TTC549 (cell line): ENCODE results near the gene GNG5.
"Not testable (repeated sequence)": the region's sequence is repeated elsewhere in the genome, so short reads cannot be mapped to it uniquely, and the experiment has no call there.

ENCODE experiments used
- FAIRE-seq: peaks from 2 replicates; lab custom pipeline; 2012; peaks lifted over from hg19 to GRCh38; lab: Jason Lieb, UNC

The GNG5 gene

DNA sequence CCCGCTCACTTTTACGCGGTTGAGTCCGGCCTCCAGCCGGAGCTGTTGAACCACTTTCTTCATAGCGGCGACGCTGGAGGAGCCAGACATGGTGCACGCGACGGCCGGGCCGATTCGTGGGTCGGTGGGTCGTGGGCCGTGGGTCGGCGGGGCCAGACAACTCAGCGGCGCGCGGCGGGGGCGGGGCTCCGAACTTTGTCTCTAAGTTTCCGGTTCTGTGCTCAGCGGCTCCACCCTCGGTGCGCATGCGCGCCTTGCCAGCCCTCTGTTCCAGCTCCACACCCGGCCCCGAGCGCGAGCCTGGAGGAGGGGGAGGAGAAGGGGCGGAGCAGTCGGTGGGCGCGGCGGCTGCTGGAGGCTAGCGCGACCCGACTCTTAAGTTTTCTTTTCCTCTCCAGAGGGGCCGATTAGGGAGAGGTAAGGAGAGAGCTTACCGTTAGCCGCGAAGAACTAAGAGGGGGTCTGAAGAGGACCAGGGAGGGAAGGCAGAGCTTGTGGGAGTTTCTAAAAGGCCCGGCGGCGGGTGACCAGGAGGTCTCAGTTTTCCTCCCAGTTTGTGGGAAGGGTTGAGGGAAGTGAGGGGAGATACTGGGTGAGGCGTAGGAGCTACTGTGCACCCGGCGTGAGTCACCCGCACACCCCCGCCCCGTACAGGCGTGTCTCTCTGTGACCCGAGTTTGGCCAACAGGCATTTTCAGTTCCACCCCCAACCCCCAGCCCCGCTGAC is at the start of gene GNG5, which contains the start of gene SPATA1:
GNG5 (minus strand) TSS at position 580 of the 727 bp plus-strand sequence; CDS start at position 90, 490 bp downstream.
SPATA1 (plus strand) TSS at position 385 of the 727 bp plus-strand sequence. CDS start 9,974 bp downstream, outside the sequence.
- no peak for FAIRE-seq

DNA sequence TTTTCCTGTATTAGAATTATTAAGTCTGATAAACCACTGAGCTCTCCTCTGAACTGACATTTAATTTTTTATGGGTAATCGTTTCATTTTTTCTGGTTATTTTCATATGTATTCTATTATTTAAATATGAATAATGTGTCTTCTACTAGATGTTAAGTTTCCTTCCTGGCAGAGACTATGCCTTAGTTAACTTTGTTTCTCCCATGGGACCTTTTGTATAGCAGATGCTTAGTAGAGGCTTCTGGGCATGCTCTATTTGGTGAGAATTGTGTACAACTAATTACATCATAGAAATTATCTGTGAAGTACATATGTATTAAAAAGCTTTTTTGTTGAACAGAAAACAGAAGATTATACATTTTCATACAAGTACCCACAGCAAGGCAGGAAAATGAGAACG is 44.4 kb upstream of the GNG5 start:
- no peak for FAIRE-seq

DNA sequence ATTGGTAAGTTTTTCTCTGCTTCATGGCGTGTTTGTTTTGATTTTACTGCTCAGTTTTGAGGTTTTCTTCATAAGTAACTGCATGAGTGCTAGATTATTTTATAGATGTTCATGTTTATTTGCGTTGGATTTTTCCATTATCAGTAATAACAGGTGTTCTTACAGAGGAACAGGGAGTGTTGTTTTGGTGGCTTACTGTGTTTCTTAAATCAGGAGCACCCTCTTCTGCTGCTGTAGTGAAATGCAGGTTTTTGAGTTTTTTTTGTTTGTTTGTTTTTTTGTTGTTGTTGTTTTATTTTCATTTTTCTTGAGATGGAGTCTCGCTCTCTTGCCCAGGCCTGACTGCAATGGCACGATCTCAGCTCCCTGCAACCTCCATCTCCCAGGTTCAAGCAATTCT is 35.3 kb upstream of the GNG5 start:
- FAIRE-seq = no peak

DNA sequence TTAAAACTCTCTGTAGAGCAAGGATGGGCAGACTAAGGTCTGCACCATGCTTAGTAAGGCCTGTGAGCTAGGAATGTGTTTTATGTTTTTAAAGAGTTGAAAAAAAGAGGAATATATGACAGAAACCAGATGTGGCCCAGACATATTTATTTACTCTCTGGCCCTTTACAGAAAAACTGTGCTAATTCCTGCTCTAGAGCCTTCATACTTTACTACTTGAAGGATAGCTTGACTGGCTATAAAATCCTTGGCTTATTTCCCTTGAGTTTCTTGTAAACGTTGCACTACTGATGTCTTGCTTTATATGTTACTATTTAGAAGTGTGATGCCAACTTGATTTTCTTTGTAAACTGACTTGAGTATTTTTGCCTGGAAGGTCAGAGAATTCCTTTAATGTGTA is 34.4 kb upstream of the GNG5 start:
- no peak for FAIRE-seq

DNA sequence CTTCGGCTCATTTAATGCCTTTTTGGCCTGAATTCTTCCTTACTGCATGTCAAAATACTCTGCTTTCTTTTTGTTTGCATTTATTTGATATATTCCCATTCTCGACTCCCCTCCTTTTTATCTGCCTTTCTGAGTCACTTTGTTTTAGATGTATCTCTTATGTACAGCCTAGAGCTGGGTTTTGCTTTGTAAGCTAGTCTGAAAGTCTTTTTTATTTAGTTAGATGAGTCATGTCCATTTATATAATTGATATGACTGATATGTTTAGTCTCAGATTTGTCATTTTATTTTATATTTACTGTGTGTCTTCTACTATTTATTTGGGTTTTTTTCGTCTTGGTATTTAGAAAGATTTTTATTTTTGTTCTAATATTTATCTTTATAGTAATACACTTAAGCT is 33.6 kb upstream of the GNG5 start:
- FAIRE-seq = no peak

DNA sequence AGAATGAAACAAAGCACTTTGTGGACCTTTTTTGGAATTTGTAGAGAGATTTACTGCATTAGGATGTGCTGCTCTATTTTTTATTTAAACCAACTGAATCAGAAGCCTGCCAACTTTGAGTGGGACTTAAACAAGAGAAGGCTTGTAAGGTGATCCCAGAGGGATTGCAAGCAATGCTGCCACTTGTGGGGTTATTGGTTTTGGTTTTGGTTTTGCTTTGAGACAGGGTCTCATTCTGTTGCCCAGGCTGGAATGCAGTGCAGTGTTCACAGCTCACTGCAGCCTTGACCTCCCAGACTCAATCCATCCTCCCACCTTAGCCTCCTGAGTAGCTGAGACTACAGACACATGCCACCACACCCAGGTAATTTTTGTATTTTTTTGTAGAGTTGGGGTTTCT is 32.2 kb upstream of the GNG5 start:
- FAIRE-seq = no peak

DNA sequence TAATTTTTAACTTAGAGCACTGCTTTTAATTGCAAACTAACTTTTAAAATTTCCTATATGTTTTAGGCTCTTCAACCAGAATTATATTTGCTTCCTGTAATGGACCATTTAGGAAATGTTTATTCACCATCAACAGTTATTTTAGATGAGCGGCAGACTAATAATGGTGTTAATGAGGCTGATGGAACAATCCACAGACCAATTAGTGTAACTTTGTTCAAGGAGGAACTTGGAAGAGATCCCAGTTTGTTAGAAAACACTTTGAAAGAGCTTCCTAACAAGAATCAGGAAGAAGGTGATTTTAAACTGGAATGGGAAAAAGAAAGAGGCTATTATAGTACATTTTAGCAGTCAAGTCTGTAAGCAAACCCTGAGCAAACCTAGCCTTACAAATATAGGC is 19.4 kb upstream of the GNG5 start:
- no peak for FAIRE-seq

DNA sequence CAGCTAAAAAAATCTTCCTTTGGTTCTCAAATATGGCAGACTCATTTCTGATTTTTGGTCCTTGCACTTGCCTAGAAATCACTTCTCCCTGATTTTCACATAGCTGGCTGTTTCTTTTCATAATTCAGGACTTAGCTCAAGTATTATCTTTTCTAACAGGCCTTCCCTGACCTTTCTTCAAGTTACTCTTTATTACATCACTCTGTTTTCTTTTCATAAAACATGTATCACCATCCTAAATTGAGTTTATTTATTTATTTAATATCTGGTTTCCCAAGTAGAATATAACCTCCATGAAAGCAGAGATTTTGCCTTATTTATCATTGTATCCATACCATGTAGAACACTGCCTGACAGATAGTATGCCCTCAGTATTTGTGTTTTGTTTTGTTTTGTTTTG is 18.2 kb upstream of the GNG5 start:
- FAIRE-seq = no peak

DNA sequence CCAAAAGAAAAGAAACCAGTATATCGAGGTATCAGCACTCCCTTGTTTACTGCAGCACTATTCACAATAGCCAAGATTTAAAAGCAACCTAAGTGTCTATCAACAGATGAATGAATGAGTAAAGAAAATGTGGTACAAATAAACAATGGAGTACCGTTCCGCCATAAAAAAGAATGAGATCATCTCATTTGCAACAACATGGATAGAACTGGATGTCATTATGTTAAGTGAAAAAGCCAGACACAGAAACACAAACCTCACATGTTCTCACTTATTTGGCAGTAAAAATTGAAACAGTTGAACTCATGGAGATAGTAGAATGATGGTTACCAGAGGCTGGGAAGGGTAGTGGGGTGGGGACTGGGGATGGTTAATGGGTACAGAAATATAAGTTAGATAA is 4.3 kb upstream of the GNG5 start:
- FAIRE-seq = no peak

DNA sequence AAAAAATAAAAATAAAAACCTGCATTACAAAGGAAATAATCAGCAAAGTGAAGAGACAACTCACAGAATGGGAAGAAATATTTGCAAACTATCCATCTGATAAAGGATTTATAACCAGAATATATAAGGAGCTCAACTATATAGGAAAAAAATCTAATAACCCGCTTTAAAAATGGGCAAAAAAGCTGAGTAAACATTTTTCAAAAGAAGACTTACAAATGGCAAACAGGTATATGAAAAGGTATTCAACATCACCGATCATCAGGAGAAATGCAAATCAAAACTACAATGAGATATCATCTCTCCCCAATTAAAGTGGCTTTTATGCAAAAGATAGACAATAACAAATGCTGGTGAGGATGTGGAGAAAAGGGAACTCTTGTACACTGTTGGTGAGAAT is 3.8 kb upstream of the GNG5 start:
- no peak for FAIRE-seq

DNA sequence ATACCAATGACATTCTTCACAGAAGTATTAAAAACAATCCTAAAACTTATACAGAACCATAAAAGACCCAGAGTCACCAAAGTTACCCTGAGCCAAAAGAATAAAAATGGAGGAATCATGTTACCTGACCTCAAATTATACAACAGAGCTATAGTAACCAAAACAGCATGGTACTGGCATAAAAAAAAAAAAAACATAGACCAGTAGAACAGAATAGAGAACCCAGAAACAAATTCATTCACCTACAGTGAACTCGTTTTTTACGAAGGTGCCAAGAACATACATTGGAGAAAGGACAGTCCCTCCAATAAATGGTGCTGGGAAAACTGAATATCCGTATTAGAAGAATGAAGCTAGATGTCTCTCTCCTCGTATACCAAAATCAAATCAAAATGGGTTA is 2.6 kb upstream of the GNG5 start:
- FAIRE-seq = no peak

DNA sequence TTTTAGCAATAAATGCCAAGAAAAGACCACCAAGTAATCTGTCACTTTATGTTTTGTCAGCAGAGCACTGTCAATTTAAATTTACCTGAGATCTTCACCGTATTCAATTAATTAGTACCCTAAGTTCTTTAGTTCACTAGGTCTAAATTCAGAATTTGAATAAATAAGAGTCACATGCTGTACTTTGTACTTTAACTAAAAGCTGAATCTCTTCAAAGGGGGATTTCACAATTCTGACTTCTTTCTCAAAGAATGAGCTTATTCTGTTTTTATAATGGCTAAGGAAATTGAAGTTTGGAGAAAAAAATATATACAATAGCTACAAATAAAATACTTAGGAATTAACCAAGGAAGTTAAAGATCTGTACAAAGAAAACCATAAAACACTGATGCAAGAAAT is 2.1 kb upstream of the GNG5 start:
- FAIRE-seq = no peak

DNA sequence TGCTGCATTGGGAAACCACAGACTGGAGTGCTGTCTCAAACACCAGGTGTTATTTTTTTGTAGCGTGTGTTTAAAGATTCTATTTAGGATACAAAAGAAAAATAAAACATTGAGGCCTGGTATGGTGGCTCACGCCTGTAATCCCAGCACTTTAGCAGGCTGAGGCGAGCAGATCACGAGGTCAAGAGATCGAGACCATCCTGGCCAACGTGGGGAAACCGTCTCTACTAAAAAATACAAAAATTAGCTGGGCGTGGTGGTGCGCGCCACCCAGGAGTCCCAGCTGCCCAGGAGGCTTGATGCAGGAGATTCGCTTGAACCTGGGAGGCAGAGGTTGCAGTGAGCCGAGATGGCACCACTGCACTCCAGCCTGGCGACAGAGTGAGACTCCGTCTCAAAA is 1.5 kb upstream of the GNG5 start:
- FAIRE-seq = not testable (repeated sequence)

DNA sequence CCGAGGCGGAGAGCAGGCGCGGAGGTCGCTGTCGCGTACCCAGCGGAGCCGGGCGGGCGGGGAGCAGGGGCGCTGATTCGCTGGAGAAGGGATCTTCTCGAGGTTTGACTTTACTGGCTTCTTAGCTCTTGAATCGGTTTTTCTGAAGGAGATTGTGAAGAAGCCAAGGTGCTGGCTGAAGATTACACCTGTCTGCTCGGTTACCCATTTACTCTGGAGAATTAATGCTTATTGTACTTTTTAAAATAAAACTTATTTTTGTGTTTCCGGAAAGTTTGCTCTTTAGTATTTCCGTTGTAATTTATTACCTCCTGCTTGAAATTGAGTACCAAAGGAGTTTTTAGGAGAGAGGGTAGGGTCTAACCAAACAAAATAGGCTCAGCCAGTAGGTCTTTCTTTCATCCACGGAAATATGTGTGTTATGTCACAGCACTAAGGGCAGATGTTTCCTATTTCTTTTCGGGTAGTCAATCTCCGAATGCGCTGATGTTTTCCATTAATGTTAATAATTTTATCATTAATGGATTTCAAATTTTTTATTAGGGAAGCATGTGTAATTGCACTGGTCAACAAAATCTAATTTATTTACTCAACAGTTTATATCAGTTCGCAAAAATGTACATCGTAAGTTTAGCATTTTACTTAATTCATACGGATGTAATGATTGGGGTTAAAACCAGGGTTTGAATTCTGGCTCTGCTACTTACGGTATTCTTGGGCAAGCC is 510 bp upstream of the GNG5 start:
- FAIRE-seq = no peak

DNA sequence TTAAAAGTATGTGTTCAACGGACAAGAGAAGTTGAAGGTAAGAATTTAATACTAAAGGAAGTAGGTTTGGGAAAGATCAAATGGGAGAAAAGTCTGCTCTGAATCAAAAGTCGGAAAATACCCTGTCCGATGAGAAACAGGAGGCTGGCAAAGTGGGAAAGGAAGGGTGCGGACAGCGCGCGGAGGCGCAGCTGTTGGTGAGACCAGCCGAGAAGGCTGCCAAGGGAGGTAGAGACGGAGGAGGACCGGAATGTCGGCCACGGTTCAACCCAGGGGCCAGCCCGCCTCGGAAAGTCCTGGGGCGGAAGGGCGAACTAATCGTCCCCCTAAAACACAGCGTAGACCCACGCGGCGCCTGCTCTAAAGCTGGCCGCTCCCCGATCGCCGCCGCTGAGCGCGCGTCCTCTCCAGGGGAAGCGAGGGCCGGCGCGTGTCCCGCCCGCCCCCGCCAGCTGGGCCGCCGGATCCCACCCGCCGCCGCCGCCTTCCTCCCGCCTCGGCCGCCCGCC is 834 bp downstream of the GNG5 start:
- FAIRE-seq = no peak

DNA sequence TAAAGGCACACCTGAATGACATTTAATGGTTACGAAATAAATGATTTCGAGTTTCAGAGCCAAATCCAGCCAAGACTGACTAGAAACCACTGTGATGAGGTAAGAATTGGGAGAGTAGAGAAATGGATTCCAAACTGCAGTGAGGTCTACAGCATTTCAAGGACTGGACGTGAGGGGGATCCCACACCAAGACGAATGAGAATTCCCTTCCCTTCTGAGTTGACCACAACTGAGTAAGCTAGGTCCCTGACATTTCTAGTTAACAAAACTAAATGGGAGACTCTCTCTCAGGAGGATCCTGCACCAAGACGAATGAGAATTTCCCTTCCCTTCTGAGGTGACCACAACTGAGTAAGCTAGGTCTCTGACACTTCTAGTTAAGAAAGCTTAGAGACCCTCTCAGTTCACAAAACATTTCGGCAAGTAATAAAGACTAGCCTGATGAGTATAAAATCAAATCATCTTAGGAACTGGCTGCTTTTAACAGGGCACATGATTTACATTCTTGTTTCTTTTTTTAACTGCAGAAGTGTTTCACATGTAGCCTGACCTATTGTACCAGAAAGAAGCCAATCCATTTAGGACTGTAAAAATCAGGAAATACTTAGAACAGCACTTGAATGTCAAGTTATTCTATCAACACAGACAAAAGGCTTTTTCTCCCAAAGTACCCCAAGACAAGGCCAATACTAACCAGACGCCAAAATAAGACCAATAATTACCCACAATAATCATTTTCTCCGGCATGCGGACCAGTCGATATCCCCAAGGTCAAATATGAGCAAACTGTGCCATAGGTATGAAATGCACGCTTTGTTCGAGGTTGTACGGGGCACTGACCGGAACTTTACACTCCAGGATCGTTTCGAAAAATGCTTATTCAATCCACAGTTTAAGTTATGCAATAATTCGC is 1.5 kb downstream of the GNG5 start:
- FAIRE-seq = no peak

DNA sequence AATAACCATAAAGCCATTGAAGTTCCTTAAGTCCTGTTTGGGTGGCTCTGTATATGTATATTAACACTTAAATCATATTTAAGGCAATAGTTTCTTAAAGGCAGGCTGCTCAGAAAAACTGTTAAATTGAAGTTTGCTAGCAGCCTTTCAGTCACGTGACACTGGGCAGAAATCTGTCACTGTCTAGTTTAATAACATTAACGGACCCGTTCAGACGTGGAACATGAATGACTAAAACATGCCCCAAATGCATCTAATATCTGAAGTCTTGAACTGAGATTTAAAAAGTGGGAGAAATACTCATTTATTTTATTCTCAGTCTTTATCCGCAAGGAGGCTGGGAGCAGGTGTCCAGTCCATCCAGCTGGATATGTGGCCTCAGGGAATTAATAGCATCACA is 3.5 kb downstream of the GNG5 start:
- FAIRE-seq = no peak

DNA sequence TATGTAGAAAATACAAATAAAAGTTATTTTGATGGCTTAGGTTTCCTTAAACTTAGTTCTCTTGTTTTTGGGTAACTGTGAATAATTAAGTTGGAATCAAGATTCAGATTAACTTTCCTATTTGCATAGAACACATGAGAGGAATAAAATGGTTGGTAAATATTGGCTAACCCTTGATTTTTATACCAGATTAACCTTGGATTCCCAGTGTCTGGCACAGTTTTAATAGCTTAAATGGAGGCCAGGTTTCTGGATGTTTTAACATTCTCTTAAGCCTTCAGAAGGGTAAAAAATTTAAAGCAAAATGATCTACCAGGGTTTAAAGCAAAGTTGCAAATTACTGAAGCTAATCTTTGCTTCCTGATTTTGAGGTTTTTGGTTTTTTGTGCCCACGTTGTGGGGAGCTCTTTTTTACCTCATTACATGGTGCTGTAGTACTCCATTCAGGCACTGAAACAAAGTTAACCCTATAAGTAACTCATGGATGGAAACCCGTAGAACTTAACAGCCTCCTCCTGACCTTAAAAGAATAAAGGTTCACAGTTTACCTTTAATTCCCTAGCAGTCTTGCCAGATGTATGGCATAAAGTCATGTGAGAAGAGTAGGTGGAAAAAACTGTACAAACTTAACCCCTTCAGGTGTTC is 8.6 kb downstream of the GNG5 start:
- FAIRE-seq = no peak

DNA sequence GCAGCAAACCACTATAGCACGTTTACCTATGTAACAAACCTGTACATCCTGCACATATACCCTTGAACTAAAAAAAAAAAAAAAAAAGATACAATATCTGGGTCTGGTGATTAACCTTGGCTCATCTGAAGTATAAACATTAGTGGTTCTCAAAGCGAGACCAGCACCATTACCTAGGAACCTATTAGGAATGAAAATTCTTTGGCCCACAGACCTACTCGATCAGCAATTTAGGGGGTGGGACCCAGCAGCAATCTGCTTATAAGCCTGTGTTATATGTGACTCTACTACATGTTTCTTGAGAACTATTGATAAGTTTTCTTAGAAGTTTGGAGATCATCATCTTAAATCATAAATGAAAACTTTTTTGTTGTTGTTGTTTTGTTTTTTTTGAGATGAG is 9.9 kb downstream of the GNG5 start:
- no peak for FAIRE-seq

DNA sequence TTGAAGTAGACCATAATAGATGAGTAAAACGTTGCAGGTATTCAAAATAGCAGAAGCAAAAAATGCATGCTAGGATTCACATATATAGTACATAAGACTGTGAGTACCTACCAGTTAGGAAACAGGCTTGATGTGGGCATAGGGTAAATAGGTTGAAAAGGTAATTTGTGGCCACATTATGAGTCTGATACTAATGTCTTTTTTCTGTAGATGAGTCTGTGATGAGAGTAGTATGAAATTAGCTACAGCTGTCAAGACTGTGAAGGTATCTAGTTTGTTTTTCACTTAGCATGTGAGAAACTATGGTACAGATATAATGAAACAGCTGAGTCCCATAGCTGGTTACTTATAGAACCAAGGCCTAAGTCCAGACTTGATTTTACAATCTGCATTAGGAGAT is 12.6 kb downstream of the GNG5 start:
- no peak for FAIRE-seq

DNA sequence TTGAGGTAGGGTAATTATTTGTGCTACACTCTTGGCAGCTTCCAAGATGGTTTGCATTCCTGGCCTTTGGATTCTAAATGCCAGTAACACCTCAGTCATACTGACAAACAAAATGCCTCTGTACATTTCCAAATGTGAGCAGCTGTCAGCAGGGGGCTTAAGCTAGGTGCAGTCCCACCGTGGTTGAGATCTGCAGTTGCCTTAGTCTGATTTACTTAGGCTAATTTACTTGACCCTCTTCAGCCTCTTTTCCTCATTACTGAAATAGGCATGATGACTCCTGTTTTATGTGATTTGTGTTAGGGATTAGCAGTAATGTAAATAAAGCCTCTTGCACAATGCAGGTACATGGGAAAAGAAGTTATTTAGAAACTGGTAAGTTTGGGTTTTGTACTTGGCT is 13.7 kb downstream of the GNG5 start:
- FAIRE-seq = no peak

DNA sequence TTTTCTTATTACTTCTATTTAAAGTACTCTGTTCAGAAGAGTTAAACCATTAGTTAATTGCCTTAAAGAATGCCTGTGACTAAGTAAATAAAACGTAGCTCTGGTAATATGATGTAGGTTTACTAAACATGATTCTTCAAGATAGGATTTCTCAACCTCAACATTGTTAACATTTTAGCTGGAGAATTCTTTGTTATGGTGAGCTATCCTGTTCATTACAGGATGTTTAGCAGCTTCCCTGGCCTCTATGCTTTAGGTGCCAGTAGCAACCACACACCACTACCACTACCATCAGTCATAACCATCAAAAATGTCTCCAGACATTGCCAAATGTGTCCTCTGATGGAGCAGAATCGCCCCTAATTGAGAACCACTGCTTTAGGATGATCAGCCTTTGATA is 16.6 kb downstream of the GNG5 start:
- FAIRE-seq = no peak
